WTC11 (cell line): ENCODE data around the gene SH3GL3. TPM values are rescaled to one million over a fixed set of nuclear protein-coding genes. Genes with fewer than 3 reads are reported as not detected.
A peak's percentile ranks its signal among the peaks of the same experiment; 100 is the strongest.

ENCODE experiments used
- ATAC-seq: fragments of 200-7000 bp; cut with Tn5 transposase; 2 replicates; pipeline ENCODE4 v1.10.0; 2021; ENCODE audit warnings: mild to moderate bottlenecking, moderate library complexity
- CTCF ChIA-PET: fragments of 300-600 bp; sonication (Branson Sonifier 250); formaldehyde crosslinking; loops from one replicate; lab custom pipeline; 2021; ENCODE audit warnings: antibody characterized with exemption; lab: Charles Lee
- POLR2A ChIA-PET: fragments of 350-600 bp; sonication (Branson Sonifier 250); formaldehyde crosslinking; loops from one replicate; lab custom pipeline; 2021; ENCODE audit warnings: antibody characterized with exemption; lab: Charles Lee
- DNase-seq: peaks from one replicate; pipeline ENCODE4 v3.0.0; 2021; ENCODE audit warnings: low spot score
- H3K27ac Mint-ChIP-seq: 2 replicates; pipeline ENCODE4 v1.8.0; 2021; ENCODE audit warnings: mixed read lengths
- H3K27me3 Mint-ChIP-seq: 2 replicates; pipeline ENCODE4 v1.8.0; 2021; ENCODE audit warnings: low read depth, mild to moderate bottlenecking, moderate library complexity, mixed read lengths
- H3K36me3 Mint-ChIP-seq: 2 replicates; pipeline ENCODE4 v1.8.0; 2021; ENCODE audit warnings: mixed read lengths
- H3K4me1 Mint-ChIP-seq: 2 replicates; pipeline ENCODE4 v1.8.0; 2022; ENCODE audit warnings: mixed read lengths
- H3K4me3 Mint-ChIP-seq: 2 replicates; pipeline ENCODE4 v1.8.0; 2021; ENCODE audit warnings: mild to moderate bottlenecking, moderate library complexity, mixed read lengths
- H3K9me3 Mint-ChIP-seq: 2 replicates; pipeline ENCODE4 v1.8.0; 2021; ENCODE audit warnings: mixed read lengths
- CBFB ChIP-seq: sonication (generic); formaldehyde crosslinking; IDR thresholded peaks from 2 replicates; pipeline ENCODE4 v1.8.1; 2022; ENCODE audit warnings: mild to moderate bottlenecking, low read depth, missing genetic modification reagents
- CDX4 ChIP-seq: fragments of 250-450 bp; sonication (Bioruptor Pico); IDR thresholded peaks from 2 replicates; pipeline ENCODE4 v1.9.0; 2021; ENCODE audit warnings: moderate library complexity, mild to moderate bottlenecking, inconsistent platforms, borderline replicate concordance
- HMGA2 ChIP-seq: fragments of 250-450 bp; sonication (Bioruptor Pico); IDR thresholded peaks from 2 replicates; pipeline ENCODE4 v1.4.0; 2021; ENCODE audit warnings: mild to moderate bottlenecking, moderate library complexity
- IRF1 ChIP-seq: sonication (generic); formaldehyde crosslinking; IDR thresholded peaks from 2 replicates; pipeline ENCODE4 v1.8.0; 2023; ENCODE audit warnings: missing genetic modification reagents
- NFATC4 ChIP-seq: fragments of 250-450 bp; sonication (Bioruptor Pico); IDR thresholded peaks from 2 replicates; pipeline ENCODE4 v1.9.0; 2021; ENCODE audit warnings: mild to moderate bottlenecking
- SMAD4 ChIP-seq: sonication (generic); formaldehyde crosslinking; IDR thresholded peaks from 2 replicates; pipeline ENCODE4 v1.8.0; 2022; ENCODE audit warnings: mild to moderate bottlenecking, missing genetic modification reagents
- STAT6 ChIP-seq: sonication (generic); formaldehyde crosslinking; conservative IDR thresholded peaks from 2 replicates; pipeline ENCODE4 v1.8.1; 2023; ENCODE audit warnings: mild to moderate bottlenecking, low read depth, missing genetic modification reagents, moderate library complexity
- ZNF263 ChIP-seq: sonication (generic); formaldehyde crosslinking; IDR thresholded peaks from 2 replicates; pipeline ENCODE4 v1.8.1; 2022; ENCODE audit warnings: low read depth, mild to moderate bottlenecking, moderate library complexity, missing genetic modification reagents
- ZNF512 ChIP-seq: sonication (generic); formaldehyde crosslinking; IDR thresholded peaks from 2 replicates; pipeline ENCODE4 v1.8.1; 2022; ENCODE audit warnings: missing genetic modification reagents, borderline replicate concordance
- total RNA-seq: library from RNA; stranded (reverse); gene quantifications from 3 replicates; pipeline ENCODE4 v1.2.3, GENCODE V29; 2021
- TF ChIP-seq, protein P1 (sequence below): fragments of 200-600 bp; IDR thresholded peaks from 2 replicates; pipeline ENCODE4 v1.8.0; 2022; ENCODE audit warnings: antibody characterized with exemption

SH3GL3 gene
- total RNA-seq, 1 experiment from 2014 or later, result 9.2 TPM

DNA sequence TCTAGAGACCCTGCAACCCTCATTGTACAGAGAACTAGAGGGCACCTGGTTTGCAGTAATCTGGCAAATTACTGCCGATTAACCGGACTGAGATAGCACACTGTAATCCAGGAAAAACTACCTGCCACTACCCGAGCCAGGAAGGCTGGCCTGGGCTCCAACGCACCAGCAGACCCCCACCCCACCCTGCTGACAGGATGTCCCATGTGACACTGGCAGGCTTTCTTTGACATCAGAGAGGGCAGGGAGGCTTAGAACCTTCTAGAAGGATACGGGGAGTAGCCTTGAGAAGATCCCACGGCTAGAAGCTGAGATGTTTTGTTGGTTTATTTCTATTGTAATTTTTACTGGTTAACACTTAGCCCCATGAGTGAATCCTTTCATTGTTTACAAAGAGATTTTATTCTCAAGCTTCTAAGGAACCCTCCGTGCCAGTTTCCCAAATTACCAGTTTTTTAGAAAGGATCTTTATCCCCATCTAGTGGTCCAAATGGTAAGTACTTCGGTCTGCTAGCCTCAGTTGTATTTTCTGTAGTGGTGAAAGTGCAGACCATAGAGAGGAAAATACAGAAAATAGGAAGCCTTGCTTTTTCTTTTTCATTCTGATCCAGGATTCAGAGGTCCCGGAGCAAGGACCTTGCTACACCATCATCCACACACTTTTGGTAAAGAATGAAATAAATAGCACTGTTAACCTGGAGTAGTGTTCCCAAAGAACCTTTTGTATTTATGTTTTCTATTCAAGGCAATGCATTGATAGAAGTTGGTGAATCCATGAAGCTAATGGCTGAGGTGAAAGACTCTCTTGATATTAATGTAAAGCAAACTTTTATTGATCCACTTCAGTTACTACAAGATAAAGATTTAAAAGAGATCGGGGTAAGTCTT, 124.9 kb downstream of the SH3GL3 start:
- Mint-ChIP-seq H3K36me3 (no peaks in the 10 kb centered on the region), H3K27ac (no peak overlapping the region), H3K9me3 (no peaks in the 10 kb centered on the region), H3K4me3 (no peak overlapping the region), H3K4me1 (no peaks in the 10 kb centered on the region), H3K27me3 (no peaks in the 10 kb centered on the region)
- ATAC-seq (peak; percentile 79), DNase-seq (no peak)
- no peak for TF ChIP-seq ZNF512 (CRISPR knock-in tag)
- TF ChIP-seq, protein P1, sequence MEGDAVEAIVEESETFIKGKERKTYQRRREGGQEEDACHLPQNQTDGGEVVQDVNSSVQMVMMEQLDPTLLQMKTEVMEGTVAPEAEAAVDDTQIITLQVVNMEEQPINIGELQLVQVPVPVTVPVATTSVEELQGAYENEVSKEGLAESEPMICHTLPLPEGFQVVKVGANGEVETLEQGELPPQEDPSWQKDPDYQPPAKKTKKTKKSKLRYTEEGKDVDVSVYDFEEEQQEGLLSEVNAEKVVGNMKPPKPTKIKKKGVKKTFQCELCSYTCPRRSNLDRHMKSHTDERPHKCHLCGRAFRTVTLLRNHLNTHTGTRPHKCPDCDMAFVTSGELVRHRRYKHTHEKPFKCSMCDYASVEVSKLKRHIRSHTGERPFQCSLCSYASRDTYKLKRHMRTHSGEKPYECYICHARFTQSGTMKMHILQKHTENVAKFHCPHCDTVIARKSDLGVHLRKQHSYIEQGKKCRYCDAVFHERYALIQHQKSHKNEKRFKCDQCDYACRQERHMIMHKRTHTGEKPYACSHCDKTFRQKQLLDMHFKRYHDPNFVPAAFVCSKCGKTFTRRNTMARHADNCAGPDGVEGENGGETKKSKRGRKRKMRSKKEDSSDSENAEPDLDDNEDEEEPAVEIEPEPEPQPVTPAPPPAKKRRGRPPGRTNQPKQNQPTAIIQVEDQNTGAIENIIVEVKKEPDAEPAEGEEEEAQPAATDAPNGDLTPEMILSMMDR, result peak; percentile 34; the same call in 1 of the 2 replicates
- POLR2A ChIA-PET, result interaction anchor here (0.6 kb wide), 1 partner anchor 98 kb away, joined by 3 read pairs; no protein-coding TSS in a partner anchor
- CTCF ChIA-PET, result interaction anchor here (0.9 to 3.9 kb wide), 10 partner anchors 9 to 364 kb away, joined by 3 to 24 read pairs (median 7); partner anchors contain the start of gene SH3GL3

DNA sequence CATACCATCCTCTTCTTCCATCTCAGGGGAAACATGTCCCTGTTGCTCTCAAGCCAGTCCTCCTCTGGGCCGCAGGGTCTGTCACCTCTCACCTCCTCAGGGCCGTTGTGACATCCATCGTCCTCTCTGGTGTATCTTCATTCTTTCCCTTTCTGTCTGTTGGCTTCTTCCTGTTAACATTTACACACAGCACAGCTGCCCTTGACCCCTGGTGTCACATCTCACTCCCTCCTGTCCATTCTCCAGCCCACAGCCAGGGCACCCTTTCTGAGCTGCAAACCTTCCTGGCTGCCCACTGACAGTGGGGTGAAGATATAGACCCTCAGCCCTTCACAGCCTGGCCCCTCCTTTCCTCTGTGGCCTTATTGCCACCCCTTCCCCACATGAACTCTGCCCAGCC, 127.2 kb downstream of the SH3GL3 start:
- no peak for TF ChIP-seq ZNF263 (CRISPR knock-in tag)
- TF ChIP-seq NFATC4 (CRISPR knock-in tag), result no peak
- no peak for TF ChIP-seq IRF1 (CRISPR knock-in tag)
- TF ChIP-seq CDX4 (CRISPR knock-in tag), result no peak
- Mint-ChIP-seq H3K4me1 (no peaks in the 10 kb centered on the region), H3K27ac (no peak overlapping the region), H3K9me3 (no peaks in the 10 kb centered on the region), H3K4me3 (no peak overlapping the region), H3K36me3 (no peaks in the 10 kb centered on the region), H3K27me3 (no peaks in the 10 kb centered on the region)
- no peak for DNase-seq
- ChIA-PET CTCF (interaction anchor here (1.3 to 2.3 kb wide), 2 partner anchors 9 to 461 kb away, joined by 5 to 9 read pairs; no protein-coding TSS in a partner anchor), POLR2A (no interaction called here)
- no peak for ATAC-seq

DNA sequence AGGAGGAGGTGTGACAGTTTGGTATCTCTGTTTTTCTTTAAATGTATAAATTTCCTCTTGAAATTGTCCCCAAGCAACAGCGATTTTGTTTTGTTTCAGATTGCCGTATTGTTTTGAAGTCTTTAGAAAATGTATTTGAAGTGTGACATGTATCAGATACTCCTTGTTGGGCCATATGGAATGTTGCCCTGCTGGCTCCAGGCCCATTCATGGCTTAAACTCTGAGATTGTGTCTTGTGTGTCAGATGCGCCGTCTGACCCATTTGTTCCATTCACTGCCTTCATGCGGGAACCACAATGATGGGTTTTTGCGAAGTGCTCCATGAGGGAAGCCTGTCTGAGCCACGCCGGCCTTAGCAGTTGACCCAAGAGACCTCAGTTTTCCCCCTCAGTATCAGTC, 131.6 kb downstream of the SH3GL3 start:
- no peaks in the 10 kb centered on the region for H3K36me3 Mint-ChIP-seq
- ATAC-seq (no peak), DNase-seq (no peak)
- TF ChIP-seq STAT6 (CRISPR knock-in tag) (no peak), HMGA2 (no peak), CBFB (CRISPR knock-in tag) (no peak), SMAD4 (CRISPR knock-in tag) (no peak)
- TF ChIP-seq, all 79 proteins: peak for 0
- ChIA-PET POLR2A (no interaction called here), CTCF (interaction anchor here (1.3 kb wide), 1 partner anchor 13 kb away, joined by 6 read pairs; no protein-coding TSS in a partner anchor)
- Mint-ChIP-seq H3K4me3 (no peak overlapping the region), H3K27ac (no peak overlapping the region), H3K27me3 (no peaks in the 10 kb centered on the region), H3K4me1 (no peaks in the 10 kb centered on the region), H3K9me3 (no peaks in the 10 kb centered on the region)
